MM.1S (cell line): ENCODE results near the gene TMED8.
"Not testable (repeated sequence)": the region's sequence is repeated elsewhere in the genome, so short reads cannot be mapped to it uniquely, and the experiment has no call there.

Experiments used
- DNase-seq: peaks from one replicate; pipeline ENCODE4 v3.0.0-alpha.2; 2015
- H2AFZ ChIP-seq: fragments of 300-600 bp; sonication (generic); 2 replicates; pipeline ENCODE4 v1.6.0; 2016; ENCODE audit warnings: antibody characterized with exemption, low read length
- H3F3A ChIP-seq: fragments of 300-600 bp; sonication (generic); 2 replicates; pipeline ENCODE4 v1.6.1; 2016; ENCODE audit warnings: mild to moderate bottlenecking, antibody characterized with exemption, low read length, moderate library complexity, mixed read lengths; ENCODE audit not compliant: insufficient read depth
- H3K27ac ChIP-seq: fragments of 300-600 bp; sonication (generic); 2 replicates; pipeline ENCODE4 v1.5.1; 2016; ENCODE audit warnings: mild to moderate bottlenecking, low read length
- H3K27me3 ChIP-seq: fragments of 300-600 bp; sonication (generic); replicated peaks from 2 replicates; pipeline ENCODE4 v1.6.0; 2016; ENCODE audit warnings: low read length; ENCODE audit not compliant: insufficient read depth
- H3K36me3 ChIP-seq: fragments of 300-600 bp; sonication (generic); replicated peaks from 2 replicates; pipeline ENCODE4 v1.6.1; 2016; ENCODE audit warnings: mild to moderate bottlenecking, low read length, mixed read lengths; ENCODE audit not compliant: insufficient read depth
- H3K4me1 ChIP-seq: fragments of 300-600 bp; sonication (generic); 2 replicates; pipeline ENCODE4 v1.6.1; 2016; ENCODE audit warnings: low read length, mixed read lengths
- H3K4me2 ChIP-seq: fragments of 300-600 bp; sonication (generic); 2 replicates; pipeline ENCODE4 v1.6.0; 2016; ENCODE audit warnings: low read depth, low read length
- H3K4me3 ChIP-seq: fragments of 300-600 bp; sonication (generic); 2 replicates; pipeline ENCODE4 v1.5.1; 2016; ENCODE audit warnings: low read length, mixed read lengths
- H3K79me2 ChIP-seq: fragments of 300-600 bp; sonication (generic); 2 replicates; pipeline ENCODE4 v1.6.1; 2016; ENCODE audit warnings: mixed run types, low read length, mixed read lengths
- H3K9ac ChIP-seq: fragments of 300-600 bp; sonication (generic); 2 replicates; pipeline ENCODE4 v1.6.1; 2016; ENCODE audit warnings: low read length, mixed read lengths
- H3K9me2 ChIP-seq: fragments of 300-600 bp; sonication (generic); replicated peaks from 2 replicates; pipeline ENCODE4 v1.6.1; 2016; ENCODE audit warnings: mild to moderate bottlenecking, low read length, mixed read lengths; ENCODE audit not compliant: insufficient read depth
- H3K9me3 ChIP-seq: fragments of 300-600 bp; sonication (generic); replicated peaks from 2 replicates; pipeline ENCODE4 v1.6.1; 2016; ENCODE audit warnings: mild to moderate bottlenecking, low read length, mixed read lengths; ENCODE audit not compliant: insufficient read depth
- H4K20me1 ChIP-seq: fragments of 300-600 bp; sonication (generic); 2 replicates; pipeline ENCODE4 v1.6.1; 2016; ENCODE audit warnings: mild to moderate bottlenecking, low read length, moderate library complexity, mixed read lengths; ENCODE audit not compliant: insufficient read depth
- CTCF ChIP-seq: fragments of 300-600 bp; sonication (generic); IDR thresholded peaks from 2 replicates; pipeline ENCODE4 v1.5.1; 2016; ENCODE audit warnings: antibody characterized with exemption, low read length, mixed read lengths
- EZH2 ChIP-seq: fragments of 300-600 bp; sonication (generic); optimal IDR thresholded peaks from 2 replicates; pipeline ENCODE3; 2017; ENCODE audit warnings: low read depth, mild to moderate bottlenecking, antibody characterized with exemption, low read length, mixed read lengths
- EZH2phosphoT487 ChIP-seq: fragments of 300-600 bp; sonication (generic); IDR thresholded peaks from 2 replicates; pipeline ENCODE4 v1.6.1; 2018; ENCODE audit warnings: antibody characterized with exemption, low read length

TMED8 gene

GRCh38 chr14:77337880-77338279, 39.0 kb downstream of the TMED8 start:
- no peak overlapping the region for H3K27ac ChIP-seq
- H3K9me2 ChIP-seq, result no peaks in the 10 kb centered on the region
- no peak overlapping the region for H3K4me3 ChIP-seq
- H3K36me3 ChIP-seq, result no peaks in the 10 kb centered on the region
- no peaks in the 10 kb centered on the region for H3F3A ChIP-seq
- no peak overlapping the region for H3K9ac ChIP-seq
- H3K4me1 ChIP-seq, result no peaks in the 10 kb centered on the region
- H3K9me3 ChIP-seq, result no peaks in the 10 kb centered on the region
- H3K4me2 ChIP-seq, result no peak overlapping the region
- DNase-seq, result no peak
- TF ChIP-seq EZH2 (no peak), EZH2phosphoT487 (no peak), CTCF (no peak)
- H4K20me1 ChIP-seq, result no peaks in the 10 kb centered on the region
- no peaks in the 10 kb centered on the region for H3K27me3 ChIP-seq
- no peak overlapping the region for H2AFZ ChIP-seq
- no peaks in the 10 kb centered on the region for H3K79me2 ChIP-seq

- H3K27me3 ChIP-seq, H3K4me3 ChIP-seq, H3K27ac ChIP-seq: not testable (repeated sequence)
Measured at GRCh38 chr14:77337255-77337654, 39.6 kb downstream of the TMED8 start.

GRCh38 chr14:77335576-77335975, 41.3 kb downstream of the TMED8 start:
- H4K20me1 ChIP-seq, result no peaks in the 10 kb centered on the region
- no peak overlapping the region for H3K9ac ChIP-seq
- H3K4me2 ChIP-seq, result no peak overlapping the region
- H3F3A ChIP-seq, result no peaks in the 10 kb centered on the region
- no peak for DNase-seq
- TF ChIP-seq EZH2phosphoT487, result no peak
- TF ChIP-seq CTCF, result no peak
- no peak for TF ChIP-seq EZH2
- H3K79me2 ChIP-seq, result no peaks in the 10 kb centered on the region
- no peaks in the 10 kb centered on the region for H3K4me1 ChIP-seq
- H3K9me3 ChIP-seq, result no peaks in the 10 kb centered on the region
- H3K27me3 ChIP-seq, result no peaks in the 10 kb centered on the region
- H3K27ac ChIP-seq, result no peak overlapping the region
- H3K4me3 ChIP-seq, result no peak overlapping the region
- H2AFZ ChIP-seq, result no peak overlapping the region
- no peaks in the 10 kb centered on the region for H3K9me2 ChIP-seq
- H3K36me3 ChIP-seq, result no peaks in the 10 kb centered on the region

More at GRCh38 chr14:77337255-77337654, 39.6 kb downstream of the TMED8 start:
- H3K4me1 ChIP-seq, H3K79me2 ChIP-seq, H3K9me3 ChIP-seq, H2AFZ ChIP-seq, H3K9ac ChIP-seq, H3F3A ChIP-seq, H3K9me2 ChIP-seq, H3K4me2 ChIP-seq, H3K36me3 ChIP-seq, H4K20me1 ChIP-seq, DNase-seq: not testable (repeated sequence)

- Histone ChIP-seq H3K27me3 (no peaks in the 10 kb centered on the region), H3F3A (no peaks in the 10 kb centered on the region), H3K9me2 (no peaks in the 10 kb centered on the region), H4K20me1 (no peaks in the 10 kb centered on the region), H3K9me3 (no peaks in the 10 kb centered on the region), H3K4me1 (no peaks in the 10 kb centered on the region), H2AFZ (no peak overlapping the region), H3K36me3 (no peaks in the 10 kb centered on the region), H3K79me2 (no peaks in the 10 kb centered on the region), H3K9ac (no peak overlapping the region), H3K4me3 (no peak overlapping the region), H3K4me2 (no peak overlapping the region), H3K27ac (no peak overlapping the region)
- TF ChIP-seq EZH2phosphoT487 (no peak), CTCF (no peak), EZH2 (no peak)
- no peak for DNase-seq
Measured at GRCh38 chr14:77329872-77330271, 47.0 kb downstream of the TMED8 start.
